Fibroblast of skin of back (primary cell): ENCODE measurements around the gene ANO4.
"Not testable (repeated sequence)": the region's sequence is repeated elsewhere in the genome, so short reads cannot be mapped to it uniquely, and the experiment has no call there.

Experiments
- DNase-seq: peaks from one replicate; pipeline ENCODE4 v3.0.0-alpha.2; 2013

The ANO4 gene

DNA sequence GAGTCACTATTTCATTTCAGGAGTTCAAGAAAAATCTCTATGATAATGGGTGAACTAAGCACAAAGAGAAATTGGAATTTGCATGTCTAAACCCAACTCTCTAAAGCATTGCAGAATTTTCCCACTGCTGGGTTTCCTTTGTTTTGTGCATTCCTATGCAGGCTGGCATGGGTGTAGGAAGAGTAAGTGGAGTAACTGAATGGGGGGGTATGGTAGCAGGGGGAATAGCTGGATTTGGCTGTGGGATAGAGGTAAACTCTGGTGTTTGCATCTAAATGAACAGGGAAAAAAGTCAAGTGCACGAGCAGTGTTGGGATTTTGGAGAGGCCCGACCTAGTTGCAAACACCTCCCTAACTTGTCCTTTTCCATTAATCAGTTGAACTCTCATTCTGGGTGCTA lies 159.1 kb downstream of the ANO4 start:
- DNase-seq, result no peak

DNA sequence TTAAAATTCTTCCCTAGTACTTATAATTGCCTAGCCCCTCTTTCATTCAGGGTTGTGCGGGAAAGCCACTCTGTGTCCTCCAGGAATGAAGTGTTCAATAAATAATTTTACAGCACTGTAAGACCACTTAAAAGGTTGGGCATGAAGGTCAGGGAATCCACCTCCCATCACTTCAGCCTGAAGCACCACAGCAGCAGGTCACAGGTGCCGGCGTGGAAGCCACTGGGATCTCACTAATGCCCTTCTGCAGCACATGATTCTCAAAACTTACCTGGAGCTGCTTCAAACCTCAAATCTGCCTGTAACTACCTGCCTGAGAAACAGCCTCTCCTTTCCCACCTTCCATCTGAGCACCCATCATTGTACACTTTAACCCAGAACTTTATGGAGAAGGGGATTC lies 159.5 kb downstream of the ANO4 start:
- DNase-seq, result no peak

DNA sequence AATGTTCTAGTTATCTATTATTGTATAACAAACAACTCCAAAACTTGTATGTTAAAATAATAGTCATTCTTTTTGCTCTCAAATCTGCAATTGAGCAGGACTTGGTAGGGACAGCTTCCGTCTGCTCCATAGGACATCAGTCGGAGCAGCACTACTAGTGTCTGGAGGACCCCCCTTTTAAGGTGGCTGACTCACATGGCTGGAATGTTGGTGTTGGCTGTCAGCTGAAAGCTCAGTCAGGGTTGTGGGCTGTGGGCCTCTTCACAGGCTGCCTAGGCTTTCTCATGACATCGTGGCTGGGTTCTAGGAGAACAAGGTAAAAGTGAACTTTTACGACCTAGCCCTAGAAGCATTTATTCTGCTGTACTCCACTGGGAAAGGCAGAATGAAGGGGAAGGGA lies 160.6 kb downstream of the ANO4 start:
- peak; percentile 85 for DNase-seq

DNA sequence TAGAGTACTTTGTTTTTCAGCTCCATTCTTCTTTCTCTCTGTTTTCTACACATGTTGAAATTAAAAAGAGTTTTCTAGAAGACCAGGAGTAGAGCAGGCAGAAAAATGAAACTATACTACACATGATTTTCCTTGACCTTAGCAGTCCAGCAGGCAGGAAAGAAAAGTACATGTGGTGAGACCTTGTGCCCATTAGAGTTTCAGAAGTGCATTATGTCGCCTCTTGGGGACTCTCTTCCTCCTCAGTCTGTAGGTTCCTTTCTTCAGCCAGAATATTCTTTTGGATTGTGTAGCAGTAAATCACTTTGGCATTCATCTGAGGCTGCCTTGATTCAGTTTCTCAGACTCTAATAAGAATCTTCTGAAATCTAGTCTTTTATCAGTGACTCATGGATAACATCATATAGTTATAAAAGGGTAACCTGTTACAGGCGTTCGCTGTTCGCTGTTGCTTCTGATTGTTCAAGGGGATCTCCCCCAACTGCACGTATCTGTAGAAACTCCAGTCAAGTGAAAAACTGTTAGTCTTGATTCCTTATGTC lies 161.8 kb downstream of the ANO4 start:
- DNase-seq, result no peak

DNA sequence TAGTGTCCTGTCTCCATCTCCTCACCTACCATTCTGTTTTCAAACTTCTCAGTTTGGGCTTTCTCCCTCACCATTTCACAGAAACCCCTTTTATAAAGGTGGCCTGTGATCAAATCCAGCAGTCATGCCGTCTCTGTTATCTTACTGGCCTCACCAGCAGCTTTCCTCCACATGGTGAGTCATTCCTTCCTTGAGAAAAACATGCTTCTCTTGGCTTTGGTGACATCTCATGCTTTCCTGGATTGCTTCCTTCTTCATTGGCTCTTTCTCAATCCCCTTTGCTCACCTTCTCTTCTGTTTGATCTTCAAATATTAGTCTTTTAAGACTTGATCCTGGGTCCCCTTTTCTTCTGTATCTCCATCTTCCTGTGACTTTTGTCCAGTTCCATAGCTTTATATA lies 164.9 kb downstream of the ANO4 start:
- peak; percentile 64 for DNase-seq

DNA sequence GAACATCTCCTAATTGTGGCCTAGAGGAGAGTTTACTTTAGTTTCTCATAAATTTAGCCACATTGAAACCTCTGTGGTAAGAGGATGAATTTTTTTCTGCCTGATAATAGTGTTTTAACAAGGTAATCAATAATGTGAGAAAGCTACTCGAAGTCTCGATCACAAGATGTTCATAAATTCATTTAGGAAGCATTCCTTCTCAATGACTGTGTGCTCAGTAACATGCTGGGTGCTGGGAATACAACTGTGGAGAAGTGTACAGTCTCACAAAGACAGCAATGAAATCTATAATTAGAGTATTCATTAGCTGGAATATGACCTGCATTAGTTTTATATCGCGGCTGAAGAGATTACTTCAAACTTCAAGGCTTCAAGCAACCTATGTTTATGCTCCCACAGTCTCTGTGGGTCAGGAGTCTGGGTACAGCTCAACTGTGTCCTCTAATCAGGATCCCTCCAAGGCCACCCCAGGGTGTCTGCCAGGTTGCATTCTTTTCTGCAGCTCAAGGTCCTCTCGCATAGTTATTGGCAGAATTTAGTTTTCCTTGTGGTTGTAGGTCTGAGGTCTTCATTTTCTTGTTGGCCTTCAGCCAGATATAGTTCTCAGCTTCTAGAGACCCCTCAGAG lies 167.6 kb downstream of the ANO4 start:
- no peak for DNase-seq

DNA sequence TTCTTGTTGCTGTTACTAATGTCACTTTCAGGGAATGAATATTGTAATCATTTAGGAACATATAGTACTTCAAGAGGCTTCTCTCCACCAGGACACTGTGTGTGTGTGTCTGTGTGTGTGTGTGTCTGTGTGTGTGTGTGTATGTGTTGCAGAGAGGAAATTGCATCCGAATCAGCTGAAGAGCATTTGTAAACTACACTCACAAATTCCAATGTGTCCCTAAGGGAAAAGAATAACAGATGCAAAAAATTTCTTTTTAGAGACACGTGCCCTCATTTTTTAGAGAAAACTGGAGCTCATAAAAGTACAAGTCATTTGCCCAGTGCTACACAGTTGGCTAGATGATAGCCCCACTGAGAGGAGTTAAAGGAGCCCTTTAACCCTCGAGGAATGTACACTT lies 168.8 kb downstream of the ANO4 start:
- peak; percentile 12 for DNase-seq

DNA sequence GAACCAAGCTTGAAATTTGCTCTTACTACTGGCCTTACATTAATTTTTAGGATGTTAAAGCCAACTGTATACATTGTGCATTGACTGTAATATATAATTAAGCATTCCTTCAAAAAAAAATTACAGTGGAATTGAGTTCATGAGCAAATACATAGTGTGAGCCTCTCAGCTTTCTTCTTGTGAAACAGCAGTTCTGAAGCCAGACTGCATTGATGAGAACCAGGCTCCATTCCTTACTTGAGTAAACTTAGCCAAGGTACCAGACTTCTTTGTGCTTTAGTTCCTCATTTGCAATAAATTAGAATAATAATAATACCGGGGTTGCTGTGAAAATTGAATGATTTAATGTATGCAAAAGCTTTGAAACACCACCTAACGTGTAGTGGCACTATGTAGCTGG lies 169.5 kb downstream of the ANO4 start:
- no peak for DNase-seq

DNA sequence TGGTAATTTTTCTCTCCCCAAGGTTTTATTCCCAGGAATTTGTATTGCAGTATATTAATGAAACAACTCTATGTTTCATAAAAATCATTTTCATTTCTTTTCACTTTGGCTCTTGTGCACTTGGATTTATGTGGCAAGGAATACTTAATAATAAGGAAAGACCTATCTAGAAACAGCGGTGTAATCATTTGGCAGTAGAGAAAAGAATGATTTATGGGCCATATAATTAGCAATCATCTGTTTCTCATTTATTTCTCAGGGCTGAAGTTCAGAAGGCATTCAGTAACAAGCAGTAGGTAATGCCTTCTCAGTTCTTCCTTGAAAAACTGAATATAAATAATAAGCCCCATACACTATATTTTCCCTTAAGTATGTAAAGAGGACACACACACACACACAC lies 172.6 kb downstream of the ANO4 start:
- DNase-seq, result no peak

DNA sequence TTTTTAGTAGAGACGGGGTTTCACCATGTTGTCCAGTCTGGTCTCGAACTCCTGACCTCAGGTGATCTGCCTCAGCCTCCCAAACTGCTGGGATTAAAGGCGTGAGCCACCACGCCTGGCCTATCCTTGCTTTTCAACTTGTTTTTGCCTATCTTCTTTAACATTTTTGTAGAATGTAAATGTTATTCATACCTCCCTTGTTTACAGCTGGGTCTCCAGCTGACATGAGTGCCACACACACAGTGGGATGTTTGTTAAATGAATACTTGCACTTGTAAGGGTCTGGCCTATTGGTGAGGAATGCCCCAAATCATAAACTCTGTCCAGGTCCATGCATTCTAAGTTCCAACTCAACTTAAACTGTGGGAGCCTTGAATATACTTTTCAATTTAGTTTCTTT lies 176.3 kb downstream of the ANO4 start:
- no peak for DNase-seq

DNA sequence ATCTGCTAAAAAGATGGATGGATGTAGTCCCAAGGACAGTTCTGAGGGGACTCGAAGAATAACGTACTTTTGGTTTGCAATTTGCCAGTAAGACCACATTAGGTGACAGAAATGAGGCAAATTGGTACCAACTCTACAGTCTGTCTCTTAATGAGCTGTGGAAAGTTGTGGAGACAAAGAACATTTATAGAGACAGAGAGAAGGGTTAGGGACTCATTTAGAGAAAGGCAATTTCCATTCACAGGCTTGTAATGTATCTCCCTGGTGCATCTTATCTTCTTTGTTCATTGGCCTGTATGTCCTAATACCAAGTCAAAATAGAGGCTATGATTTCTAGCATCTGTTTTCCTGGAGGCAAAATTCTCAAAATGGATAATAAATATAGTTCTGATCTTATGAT lies 177.5 kb downstream of the ANO4 start:
- no peak for DNase-seq

DNA sequence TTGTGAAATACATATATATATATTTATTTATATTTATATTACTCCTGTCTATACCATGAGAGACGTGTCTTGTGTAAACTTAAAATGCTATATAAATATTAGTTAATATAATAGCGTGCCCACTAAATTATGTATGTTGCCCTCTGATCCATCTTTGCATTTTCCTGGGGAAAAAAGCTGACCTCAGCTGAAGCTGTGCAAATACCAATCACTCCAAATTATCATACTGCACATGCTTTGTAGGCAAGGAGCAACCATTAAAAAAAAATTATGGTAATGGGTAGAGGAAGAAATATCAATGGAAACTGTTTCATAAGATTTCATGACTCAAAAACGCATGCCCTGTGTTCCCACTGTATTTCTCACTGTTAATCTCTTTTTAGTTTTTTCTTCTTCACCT lies 179.8 kb downstream of the ANO4 start:
- no peak for DNase-seq

DNA sequence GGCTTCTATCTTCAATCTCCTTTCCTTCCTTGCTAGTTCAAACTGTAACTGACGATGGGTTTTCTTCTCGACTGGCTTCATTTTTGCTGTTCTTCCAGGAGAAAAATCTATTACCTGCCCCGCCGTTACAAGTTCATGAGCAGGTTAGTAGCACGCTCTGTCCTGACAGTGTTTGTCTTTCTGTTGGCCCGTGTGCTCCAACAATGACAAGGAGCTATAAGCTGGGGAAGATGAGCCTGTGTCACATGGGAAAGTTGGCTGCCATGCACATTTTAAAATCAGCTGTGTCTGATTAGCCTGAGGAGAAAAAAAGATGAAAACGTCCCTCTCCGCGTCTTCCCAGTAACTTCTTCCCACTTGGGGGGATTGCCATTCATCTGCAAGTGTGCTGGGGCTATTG lies 180.2 kb downstream of the ANO4 start:
- no peak for DNase-seq

DNA sequence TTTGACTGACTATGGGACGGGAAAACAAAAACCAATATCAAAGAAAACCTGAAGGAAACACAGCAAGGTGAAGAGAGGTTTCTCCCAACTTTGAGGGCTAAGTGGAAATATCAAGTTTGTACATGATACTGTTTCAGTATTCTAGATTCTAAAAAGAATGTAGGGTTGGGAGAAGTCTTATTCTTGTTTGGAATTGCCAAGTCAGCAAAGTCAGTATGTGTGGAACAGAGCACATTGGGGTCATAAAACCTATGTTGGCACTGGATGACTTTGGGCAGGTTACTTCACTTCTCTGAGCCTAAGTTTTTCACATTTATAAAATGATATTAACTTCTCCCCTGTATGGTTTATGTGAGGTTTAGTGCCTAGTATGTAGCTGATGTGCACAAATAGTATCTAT lies 182.2 kb downstream of the ANO4 start:
- no peak for DNase-seq

DNA sequence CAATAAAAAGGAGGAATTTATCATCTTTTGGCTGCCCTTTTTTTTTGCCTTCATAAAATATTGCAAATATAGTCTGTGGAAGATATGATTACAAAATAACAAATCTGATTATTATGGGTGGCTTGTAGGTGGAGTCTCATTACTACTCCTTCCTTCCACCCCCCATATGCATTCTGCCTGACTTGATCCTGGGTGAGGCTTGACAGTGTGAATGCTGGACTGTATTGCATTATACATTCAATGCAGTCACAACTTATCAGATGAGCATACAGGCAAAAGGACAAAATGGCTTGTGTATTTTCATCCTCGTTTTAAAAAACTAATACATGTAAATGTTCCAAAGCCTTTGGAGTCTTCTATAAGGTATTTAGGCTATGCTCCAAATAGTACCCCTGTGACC lies 186.3 kb downstream of the ANO4 start:
- DNase-seq, result no peak

DNA sequence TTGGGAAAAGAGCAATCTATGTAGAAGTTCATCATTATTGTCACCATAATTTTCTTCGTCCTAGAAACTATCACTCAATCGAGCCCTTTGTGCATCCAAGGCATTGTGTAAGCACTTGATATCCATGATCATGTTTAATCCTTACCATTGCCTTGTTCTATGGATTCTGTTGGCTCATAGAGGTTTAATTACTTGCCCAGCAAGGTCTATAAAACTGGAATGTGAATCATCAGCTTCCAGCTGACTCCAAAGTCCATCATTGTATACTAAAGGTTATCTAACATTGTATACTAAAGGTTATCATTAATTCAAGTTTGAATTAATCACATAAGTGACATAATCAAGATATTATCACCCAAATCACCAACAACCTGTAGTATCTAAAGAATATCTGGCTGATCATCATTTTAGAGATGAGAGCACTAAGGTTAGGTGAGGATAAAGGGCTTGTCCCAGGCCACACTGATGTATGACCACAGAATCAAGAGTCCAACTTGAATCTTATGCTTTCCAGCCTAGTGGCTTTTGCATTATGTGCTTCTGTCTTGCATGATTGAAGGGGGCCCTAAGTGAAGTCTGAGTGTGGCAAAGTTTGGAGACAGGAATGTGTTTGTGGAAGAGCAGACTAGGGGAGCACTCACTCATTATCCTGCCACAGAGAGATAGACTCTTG lies 188.1 kb downstream of the ANO4 start:
- DNase-seq, result no peak

DNA sequence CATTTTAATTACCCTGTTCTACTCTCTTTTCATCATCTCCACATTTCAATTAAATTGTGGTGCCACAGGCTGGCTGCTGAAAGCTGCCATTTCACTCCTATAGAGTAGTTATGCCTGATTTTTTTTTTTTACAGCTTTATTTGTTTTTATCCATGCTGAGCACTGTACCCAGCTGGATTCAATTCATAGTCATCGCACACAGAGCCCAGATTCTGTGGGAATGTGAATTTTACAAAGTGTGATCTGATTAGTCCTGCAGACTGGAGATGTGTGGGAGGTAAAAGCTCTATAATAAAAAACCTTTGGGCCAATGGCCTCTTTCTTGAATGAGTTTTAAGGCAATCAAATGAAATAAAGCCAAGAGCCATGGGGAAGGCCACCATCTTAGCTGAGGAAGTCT lies 190.2 kb downstream of the ANO4 start:
- no peak for DNase-seq

DNA sequence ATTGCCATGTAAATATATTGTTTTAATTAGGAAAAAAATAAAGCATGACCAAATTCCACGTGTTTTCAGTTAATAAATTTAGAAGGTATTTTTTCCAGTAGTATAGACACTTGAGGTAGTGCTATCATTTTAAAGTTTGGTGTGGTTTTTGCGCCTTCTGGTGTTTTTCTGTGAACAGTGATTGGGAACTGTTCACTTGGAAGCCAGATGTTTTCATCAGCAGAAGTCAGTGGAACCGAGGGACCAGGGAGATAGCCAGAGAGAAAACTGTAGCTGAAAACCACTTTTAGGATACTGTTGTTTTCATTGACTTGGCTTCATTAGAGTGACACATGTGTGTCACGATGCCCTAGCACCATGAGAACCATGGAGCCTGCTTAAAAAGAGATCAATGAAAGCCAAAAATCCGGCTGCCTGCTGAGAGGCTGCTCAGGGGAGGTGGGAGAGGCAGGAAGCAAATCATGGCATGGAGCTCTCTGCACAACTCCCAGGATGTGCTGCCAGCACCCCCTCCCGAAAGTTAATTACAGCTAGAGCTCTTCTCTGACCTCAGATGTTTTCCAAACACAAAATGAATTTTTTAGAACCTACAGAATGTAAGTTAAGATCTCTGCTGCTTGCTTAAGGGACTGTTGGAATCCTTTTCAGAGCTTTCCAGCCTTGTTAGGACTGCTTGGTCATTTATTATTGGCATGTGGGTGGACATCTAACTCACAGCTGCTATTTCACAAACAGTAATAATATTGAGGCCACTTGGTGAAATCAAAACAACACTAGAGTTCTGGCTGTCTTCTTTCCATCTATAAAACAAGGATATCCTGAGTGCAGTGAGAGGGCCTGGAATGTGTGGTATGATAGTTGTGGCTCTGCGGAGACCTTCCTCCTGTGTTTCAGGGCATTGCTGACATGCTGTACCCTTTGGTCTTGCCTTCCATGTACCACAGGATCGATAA lies 192.3 kb downstream of the ANO4 start:
- peak; percentile 4 for DNase-seq

DNA sequence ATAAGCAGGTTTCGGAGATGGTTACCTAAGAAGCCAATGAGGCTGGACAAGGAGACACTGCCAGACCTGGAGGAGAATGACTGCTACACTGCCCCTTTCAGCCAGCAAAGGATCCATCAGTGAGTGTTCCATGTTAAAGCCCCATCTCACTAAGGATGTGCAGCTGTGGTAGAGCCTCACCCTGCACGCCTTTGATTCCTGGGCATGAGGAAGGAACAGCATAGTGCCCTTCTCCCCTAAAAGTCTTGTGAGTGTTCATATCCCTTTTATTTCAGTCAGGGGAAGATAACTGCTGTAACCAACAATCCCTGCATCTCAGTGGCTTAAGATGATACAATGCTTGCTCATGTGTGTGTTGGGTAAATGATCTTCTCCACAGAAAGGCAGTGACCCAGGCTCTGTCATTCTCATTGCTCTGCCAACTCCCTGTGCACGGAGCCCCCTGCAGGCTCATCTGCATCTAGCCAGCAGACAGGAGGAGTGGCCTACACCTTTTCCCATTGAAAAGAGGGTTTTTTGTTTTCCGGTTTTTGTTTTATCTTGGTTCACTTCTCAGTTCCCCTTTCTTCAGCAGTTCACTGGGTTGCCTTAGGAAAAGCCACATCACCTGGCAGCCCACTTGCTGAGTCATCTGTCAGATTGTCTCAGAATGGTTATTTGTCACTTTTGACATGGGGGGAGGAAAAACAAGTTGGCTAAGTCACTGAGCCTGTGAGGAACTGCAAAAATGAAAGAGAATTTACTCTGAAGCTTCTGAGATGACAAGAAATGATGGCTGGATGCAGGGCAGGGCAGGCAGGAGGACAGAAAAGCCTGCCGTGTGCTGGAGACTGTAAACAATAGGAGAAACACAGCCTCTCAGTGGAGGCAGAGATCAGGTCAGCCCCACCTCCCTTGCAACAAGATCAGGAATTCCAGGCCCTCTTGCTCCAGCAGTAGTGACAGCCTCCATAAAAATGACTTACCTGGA lies 193.3 kb downstream of the ANO4 start:
- peak; percentile 38 for DNase-seq

DNA sequence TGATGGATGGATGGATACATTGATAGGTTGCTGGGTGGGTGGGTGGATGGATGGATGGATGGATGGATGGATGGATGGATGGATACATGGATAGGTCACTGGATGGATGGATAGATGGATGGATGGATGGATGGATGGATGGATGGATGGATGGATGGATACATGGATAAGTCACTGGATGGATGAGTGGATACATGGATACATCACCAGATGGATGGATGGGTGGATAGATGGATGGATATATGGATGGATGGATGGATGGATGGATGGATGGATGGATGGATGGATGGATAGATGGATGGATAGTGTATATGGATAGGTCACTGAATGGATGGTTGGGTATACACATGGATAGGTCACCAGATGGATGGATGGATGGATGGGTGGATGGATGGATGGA lies 194.9 kb downstream of the ANO4 start:
- not testable (repeated sequence) for DNase-seq

DNA sequence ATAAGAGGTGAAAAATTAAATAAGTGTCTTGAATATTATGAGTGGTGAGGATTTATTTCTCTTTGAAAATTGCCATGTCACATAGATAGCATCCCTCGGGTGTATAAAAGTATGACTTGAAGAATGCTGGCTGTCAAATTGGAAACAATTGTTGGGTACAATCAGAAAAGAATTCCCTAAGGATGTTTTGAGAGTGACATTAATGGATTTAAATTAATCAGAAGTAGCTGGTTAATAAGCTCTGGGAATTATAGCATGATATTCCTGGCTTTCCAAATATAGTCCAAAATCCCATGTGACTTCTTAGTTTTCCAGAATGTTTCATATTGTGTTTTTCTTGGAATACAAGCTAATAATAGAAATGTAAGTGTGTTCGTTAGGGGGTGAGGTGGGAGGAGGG lies 196.5 kb downstream of the ANO4 start:
- no peak for DNase-seq

DNA sequence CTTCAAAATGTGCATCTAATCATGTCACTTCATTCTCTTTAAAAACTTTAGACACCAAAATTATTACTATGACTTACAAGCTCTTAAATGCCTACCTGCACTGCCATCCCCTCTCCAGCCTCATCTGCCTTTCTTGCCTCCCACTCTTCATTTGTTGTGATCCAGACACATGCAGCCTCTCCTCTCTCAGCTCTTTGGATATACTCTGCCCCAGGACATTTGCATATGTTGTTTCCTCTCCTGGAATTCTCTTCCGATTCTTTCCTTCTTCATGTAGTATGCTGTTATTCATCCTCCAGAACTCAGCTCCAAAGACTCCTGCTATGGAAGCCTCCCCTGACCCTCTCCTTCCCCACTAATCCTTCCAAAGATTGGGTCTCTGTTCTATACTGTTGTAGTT lies 197.6 kb downstream of the ANO4 start:
- DNase-seq, result no peak
